ENCODE results near the gene C10orf120.

C10orf120 gene

GRCh38 chr10:122699796-122700455 lies at the start of gene C10orf120:
Gene C10orf120, minus strand, starts transcription at chr10:122699846. Its CDS starts 56 bp downstream, at chr10:122699790.
- DNase-seq = no peak

GRCh38 chr10:122748496-122748895 lies 48.9 kb upstream of the C10orf120 start:
- DNase-seq = no peak

GRCh38 chr10:122746408-122746807 lies 46.8 kb upstream of the C10orf120 start:
- no peak for DNase-seq

GRCh38 chr10:122744257-122744656 lies 44.6 kb upstream of the C10orf120 start:
- no peak for DNase-seq

GRCh38 chr10:122740640-122741039 lies 41.0 kb upstream of the C10orf120 start:
- no peak for DNase-seq

GRCh38 chr10:122738031-122738430 lies 38.4 kb upstream of the C10orf120 start:
- no peak for DNase-seq

GRCh38 chr10:122733931-122734665 lies 34.5 kb upstream of the C10orf120 start:
- no peak for DNase-seq

GRCh38 chr10:122733443-122733842 lies 33.8 kb upstream of the C10orf120 start:
- DNase-seq = no peak

- DNase-seq = no peak
Observed at GRCh38 chr10:122730238-122730637, 30.6 kb upstream of the C10orf120 start.

GRCh38 chr10:122729126-122729525 lies 29.5 kb upstream of the C10orf120 start:
- DNase-seq = no peak

GRCh38 chr10:122727426-122727825 lies 27.8 kb upstream of the C10orf120 start:
- no peak for DNase-seq

GRCh38 chr10:122725768-122726167 lies 26.1 kb upstream of the C10orf120 start:
- DNase-seq = no peak

- no peak for DNase-seq
Observed at GRCh38 chr10:122725006-122725405, 25.4 kb upstream of the C10orf120 start.

GRCh38 chr10:122721111-122721510 lies 21.5 kb upstream of the C10orf120 start:
- DNase-seq = no peak

- DNase-seq = no peak
Observed at GRCh38 chr10:122716025-122716424, 16.4 kb upstream of the C10orf120 start.

GRCh38 chr10:122715576-122715975 lies 15.9 kb upstream of the C10orf120 start:
- DNase-seq = no peak

GRCh38 chr10:122713091-122713885 lies 13.6 kb upstream of the C10orf120 start:
- no peak for DNase-seq

- no peak for DNase-seq
Observed at GRCh38 chr10:122710576-122710975, 10.9 kb upstream of the C10orf120 start.

GRCh38 chr10:122709971-122710370 lies 10.3 kb upstream of the C10orf120 start:
- no peak for DNase-seq

- no peak for DNase-seq
Observed at GRCh38 chr10:122707535-122707934, 7.9 kb upstream of the C10orf120 start.

GRCh38 chr10:122706947-122707346 lies 7.3 kb upstream of the C10orf120 start:
- no peak for DNase-seq

GRCh38 chr10:122706467-122706866 lies 6.8 kb upstream of the C10orf120 start:
- DNase-seq = no peak
